GM19328 (cell line): ENCODE measurements around the gene SOS2.
"Not testable (repeated sequence)": the region's sequence is repeated elsewhere in the genome, so short reads cannot be mapped to it uniquely, and the experiment has no call there.

ENCODE experiments used
- ATAC-seq: cut with Tn5 transposase; IDR thresholded peaks from one replicate; pipeline ENCODE4 v1.9.1; 2021; ENCODE audit warnings: mild to moderate bottlenecking, moderate library complexity; ENCODE audit not compliant: unreplicated experiment

Gene SOS2

GRCh38 chr14:50086321-50086711, 145.1 kb downstream of the SOS2 start:
- ATAC-seq, result no peak

- ATAC-seq, result peak; percentile 57
Measured at GRCh38 chr14:50085570-50086320, 145.6 kb downstream of the SOS2 start.

- no peak for ATAC-seq
Measured at GRCh38 chr14:50084666-50085065, 146.7 kb downstream of the SOS2 start.

GRCh38 chr14:50083467-50084337, 147.7 kb downstream of the SOS2 start:
- ATAC-seq, result peak; percentile 35

DNA sequence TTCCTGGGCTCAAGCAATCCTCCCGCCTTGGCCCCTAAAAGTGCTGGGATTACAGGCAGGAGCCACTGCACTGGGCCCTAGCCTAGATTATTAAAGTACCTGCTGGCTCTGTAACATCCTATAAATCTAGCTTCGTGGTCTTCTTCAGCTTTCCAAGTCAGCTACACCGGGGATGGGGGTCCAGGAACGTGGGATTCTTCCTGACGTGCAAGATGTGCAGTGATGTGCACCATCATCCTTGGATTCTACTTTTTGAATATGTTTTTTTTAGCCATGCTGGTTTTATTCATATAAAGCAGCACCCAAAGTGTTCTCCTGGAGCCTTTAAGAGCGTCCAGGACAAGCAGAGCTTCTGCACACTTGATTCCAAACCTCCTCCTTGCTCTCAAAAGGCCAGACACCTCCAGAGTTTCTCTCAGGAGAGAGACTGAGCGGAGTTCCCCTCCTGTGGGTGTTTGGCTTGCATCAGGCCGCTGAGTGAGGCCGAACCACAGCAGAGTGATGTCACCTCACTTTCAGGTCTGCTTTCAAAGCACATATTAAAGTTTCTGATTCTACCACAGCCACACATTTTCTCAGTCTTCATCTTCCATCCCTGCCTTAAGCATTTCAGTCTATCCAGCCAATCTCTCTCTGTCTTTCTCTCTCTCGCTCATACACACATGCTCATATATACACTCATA, 148.5 kb downstream of the SOS2 start:
- ATAC-seq, result peak; percentile 53

GRCh38 chr14:50082308-50082742, 149.1 kb downstream of the SOS2 start:
- no peak for ATAC-seq

DNA sequence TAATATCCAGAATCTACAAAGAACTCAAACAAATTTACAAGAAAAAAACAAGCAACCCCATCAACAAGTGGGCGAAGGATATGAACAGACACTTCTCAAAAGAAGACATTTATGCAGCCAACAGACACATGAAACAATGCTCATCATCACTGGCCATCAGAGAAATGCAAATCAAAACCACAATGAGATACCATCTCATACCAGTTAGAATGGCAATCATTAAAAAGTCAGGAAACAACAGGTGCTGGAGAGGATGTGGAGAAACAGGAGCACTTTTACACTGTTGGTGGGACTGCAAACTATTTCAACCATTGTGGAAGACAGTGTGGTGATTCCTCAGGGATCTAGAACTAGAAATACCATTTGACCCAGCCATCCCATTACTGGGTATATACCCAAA, 152.3 kb downstream of the SOS2 start:
- ATAC-seq, result not testable (repeated sequence)

DNA sequence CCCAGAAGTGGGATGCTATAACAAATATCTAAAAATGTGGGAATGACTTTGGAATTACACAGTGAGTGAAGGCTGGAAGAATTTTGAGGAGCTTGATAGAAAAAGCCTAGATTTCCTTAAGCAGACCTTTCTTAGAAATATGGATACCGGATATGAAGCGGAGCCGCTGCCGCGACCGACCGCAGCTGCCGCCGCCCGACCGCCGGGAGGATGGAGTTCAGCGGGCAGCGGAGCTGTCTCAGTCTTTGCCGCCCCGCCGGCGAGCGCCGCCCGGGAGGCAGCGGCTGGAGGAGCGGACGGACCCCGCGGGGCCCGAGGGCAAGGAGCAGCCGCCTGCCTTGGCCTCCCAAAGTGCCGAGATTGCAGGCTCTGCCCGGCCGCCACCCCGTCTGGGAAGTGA, 157.7 kb downstream of the SOS2 start:
- not testable (repeated sequence) for ATAC-seq

DNA sequence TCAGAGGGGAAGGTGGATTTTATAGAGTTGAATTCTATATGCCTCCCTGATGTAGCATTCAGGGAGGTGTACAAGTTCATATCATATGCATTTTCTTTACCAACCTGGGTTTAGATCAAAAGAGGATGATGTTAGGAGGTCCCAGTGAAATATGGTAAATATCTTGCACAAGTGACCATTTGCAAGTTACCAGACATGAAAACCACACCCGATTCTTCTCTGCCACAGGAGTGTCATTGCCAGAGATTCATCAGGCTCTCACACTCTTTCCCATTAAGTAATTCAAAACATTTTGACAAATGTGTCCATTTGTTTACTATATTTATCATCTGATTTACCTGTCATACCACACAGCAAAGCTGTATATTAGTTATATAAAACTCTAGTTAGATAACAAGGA, 159.0 kb downstream of the SOS2 start:
- ATAC-seq, result no peak

DNA sequence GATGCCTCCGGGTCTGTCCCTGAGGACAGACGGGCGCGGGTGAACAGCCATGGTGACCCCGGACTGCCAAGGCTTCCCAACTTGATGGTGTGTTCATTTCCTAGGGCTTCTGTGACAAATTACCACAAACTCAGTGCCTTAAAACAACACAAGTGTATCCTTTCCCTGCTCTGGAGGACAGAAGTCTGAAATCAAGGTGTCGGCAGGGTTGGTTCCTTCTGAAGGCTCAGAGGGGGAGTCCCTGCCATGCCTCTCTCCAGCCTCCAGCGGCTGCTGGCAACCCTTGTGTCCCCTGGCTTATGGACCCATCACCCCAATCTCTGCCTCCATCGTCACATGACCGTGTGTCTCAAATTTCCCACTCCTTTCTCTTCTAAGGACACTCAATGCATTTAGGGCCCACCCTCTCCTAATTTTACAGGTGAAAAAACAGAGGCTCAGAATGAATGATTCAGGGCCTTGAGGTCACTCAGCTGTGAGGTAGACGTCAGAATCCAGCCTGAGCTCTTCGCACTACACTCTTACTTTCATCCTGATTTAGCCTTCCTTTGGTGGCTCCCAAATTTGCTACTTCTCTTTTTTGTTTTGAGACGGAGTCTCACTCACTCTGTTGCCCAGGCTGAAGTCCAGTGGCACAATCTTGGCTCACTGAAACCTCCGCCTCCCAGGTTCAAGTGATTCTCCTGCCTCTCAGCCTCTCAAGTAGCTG, 160.4 kb downstream of the SOS2 start:
- no peak for ATAC-seq

DNA sequence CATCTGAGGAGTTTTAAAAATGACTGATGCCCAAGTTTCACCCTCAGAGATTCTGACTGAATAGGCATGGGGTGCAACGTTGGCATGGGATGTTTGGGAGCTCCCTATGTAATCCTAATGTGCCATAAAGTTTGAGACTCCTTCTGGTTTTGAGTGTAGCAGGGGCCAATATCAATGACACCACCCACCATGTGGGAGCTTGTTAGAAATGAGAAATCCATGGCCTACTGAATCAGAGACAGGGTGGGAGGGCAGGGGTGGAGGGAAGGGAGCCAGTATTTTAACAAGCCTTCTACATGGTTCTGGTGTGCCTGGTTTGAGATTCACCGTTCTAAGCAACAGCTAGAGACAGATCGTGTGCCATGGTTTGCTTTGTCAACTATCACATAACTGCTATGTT, 161.1 kb downstream of the SOS2 start:
- ATAC-seq, result no peak

GRCh38 chr14:50069325-50069724, 162.1 kb downstream of the SOS2 start:
- ATAC-seq, result no peak

DNA sequence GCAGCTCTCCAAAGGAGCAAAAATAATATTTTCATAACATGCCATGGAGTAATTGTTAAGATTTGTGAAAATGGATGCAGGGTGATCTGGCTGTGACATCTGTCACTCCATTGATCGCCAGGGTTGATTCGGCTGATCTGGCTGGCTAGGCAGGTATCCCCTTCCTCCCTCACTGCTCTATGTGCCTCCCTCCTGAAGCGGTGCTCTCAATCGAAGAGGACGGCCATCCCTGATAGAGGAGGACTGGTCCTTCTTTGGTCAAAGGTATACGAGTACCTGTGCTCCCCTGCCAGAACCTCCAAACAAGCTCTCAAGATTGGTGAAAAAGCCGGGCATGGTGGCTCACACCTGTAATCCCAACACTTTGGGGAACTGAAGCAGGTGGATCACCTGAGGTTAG, 162.9 kb downstream of the SOS2 start:
- ATAC-seq, result no peak

- ATAC-seq, result no peak
Measured at GRCh38 chr14:50067723-50068495, 163.5 kb downstream of the SOS2 start.
